ENCODE data around the gene CCDC187.

Gene CCDC187

GRCh38 chr9:136212345-136212950 lies 91.4 kb downstream of the CCDC187 start:
- in situ Hi-C loops (cut with HindIII; ENCODE audit: low sequenced_read_pairs), result no loop called here

DNA sequence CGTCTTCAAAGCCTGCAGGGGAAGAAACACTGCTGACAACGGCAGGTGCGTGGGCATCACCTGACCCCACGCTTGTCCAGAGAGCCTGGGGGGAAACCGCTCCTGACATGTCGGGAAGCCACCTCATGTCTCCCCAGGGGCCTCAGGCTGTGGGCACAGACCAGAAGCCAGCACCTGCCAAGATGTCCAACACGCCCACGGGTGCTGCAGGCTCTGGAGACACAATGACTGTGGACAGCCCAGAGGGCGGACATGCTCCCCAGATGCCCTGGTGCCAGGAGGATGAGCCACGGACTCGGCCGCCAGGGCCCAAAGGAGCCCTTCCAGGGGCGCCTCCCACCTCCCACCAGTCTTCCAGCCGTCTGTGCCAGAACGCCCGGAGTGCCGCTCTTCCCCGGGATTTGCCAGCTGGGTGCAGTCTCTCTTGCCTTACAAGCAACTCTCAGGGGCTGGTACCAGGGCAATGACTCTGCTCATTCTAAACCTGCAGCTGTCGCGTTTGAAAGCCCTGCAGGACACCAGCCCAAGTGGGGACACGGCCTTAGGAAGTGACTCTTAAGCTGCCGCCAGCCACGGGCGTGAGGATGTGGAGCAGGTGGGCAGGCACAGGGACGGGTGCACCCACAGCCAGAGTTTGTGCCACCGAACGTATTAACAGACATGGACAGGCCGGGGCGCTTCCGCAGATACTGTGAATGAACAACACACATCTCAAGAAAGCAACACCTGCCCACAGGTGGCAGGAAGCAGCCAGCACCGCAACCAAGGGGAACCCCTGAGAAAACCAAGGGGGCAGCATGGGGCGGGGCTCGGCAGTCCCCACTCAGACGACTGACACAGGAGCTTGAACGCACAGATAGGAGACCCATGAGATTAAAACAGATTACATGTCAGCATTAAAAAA lies 92.2 kb downstream of the CCDC187 start:
- in situ Hi-C loops (cut with HindIII; ENCODE audit: low sequenced_read_pairs), result no loop called here

GRCh38 chr9:136211006-136211405 lies 92.9 kb downstream of the CCDC187 start:
- in situ Hi-C loops (cut with HindIII; ENCODE audit: low sequenced_read_pairs), result no loop called here

GRCh38 chr9:136210276-136210675 lies 93.6 kb downstream of the CCDC187 start:
- in situ Hi-C loops (cut with HindIII; ENCODE audit: low sequenced_read_pairs), result no loop called here

DNA sequence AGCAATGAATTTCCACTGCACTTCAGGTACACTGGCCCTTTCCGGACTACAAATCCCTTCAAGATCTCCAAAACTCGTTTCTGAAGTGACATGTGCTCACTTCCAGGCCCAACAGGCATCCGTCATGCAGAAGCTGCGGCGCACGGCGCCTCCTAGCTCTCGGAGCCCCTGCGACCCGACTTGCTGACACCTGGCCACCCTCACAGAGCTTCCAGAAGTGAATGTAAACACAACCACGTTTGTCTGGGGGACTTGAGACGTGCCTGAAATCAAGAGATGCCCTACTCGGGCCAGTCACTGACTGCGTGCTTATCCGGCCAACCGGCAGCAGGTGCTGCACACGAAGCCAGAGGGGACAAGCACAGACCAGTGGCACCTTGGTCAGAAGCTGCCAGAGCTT lies 94.1 kb downstream of the CCDC187 start:
- in situ Hi-C loops (cut with HindIII; ENCODE audit: low sequenced_read_pairs), result no loop called here

- in situ Hi-C loops (cut with HindIII; ENCODE audit: low sequenced_read_pairs), result no loop called here
Observed at GRCh38 chr9:136209232-136209631, 94.7 kb downstream of the CCDC187 start.

GRCh38 chr9:136208675-136209074 lies 95.2 kb downstream of the CCDC187 start:
- in situ Hi-C loops (cut with HindIII; ENCODE audit: low sequenced_read_pairs), result no loop called here

GRCh38 chr9:136207616-136208015 lies 96.3 kb downstream of the CCDC187 start:
- in situ Hi-C loops (cut with HindIII; ENCODE audit: low sequenced_read_pairs), result no loop called here

DNA sequence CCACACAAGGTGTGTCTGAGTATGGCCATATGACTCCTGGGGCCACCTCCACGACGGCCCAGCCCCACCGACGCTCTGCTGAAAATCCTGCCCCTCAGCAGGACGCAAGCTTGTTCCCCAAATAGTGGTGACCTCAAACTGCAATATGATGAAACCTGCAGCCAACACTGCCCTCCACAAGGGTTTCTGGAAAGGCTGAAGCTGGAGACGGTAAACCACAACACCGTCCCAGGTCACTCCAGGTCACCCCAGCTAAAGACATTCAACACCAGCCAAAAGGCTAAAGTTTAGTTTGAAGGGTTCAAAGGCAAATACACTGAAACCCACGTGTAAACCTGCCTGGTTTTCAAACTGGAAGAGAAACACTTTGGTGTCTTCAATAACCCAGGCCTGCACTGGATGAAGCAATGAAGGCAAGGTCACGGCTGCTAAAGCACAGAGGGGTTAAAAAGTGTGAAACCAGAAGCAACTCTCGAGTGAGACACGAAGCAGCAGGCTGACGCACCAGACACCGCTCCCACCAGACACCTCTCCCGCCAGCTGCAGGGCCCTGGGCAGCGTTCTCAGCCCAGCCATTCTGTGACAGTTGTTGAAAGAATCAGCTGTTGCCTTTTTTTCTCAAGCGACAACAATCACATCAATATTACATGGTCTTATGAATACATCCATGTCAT lies 97.2 kb downstream of the CCDC187 start:
- in situ Hi-C loops (cut with HindIII; ENCODE audit: low sequenced_read_pairs), result no loop called here

- in situ Hi-C loops (cut with HindIII; ENCODE audit: low sequenced_read_pairs), result no loop called here
Observed at GRCh38 chr9:136205707-136205992, 98.2 kb downstream of the CCDC187 start.

- in situ Hi-C loops (cut with HindIII; ENCODE audit: low sequenced_read_pairs), result no loop called here
Observed at GRCh38 chr9:136204838-136205706, 98.8 kb downstream of the CCDC187 start, which contains the start of gene LHX3. Gene LHX3 (minus strand): TSS chr9:136205128. CDS start chr9:136205012, 116 bp downstream.

DNA sequence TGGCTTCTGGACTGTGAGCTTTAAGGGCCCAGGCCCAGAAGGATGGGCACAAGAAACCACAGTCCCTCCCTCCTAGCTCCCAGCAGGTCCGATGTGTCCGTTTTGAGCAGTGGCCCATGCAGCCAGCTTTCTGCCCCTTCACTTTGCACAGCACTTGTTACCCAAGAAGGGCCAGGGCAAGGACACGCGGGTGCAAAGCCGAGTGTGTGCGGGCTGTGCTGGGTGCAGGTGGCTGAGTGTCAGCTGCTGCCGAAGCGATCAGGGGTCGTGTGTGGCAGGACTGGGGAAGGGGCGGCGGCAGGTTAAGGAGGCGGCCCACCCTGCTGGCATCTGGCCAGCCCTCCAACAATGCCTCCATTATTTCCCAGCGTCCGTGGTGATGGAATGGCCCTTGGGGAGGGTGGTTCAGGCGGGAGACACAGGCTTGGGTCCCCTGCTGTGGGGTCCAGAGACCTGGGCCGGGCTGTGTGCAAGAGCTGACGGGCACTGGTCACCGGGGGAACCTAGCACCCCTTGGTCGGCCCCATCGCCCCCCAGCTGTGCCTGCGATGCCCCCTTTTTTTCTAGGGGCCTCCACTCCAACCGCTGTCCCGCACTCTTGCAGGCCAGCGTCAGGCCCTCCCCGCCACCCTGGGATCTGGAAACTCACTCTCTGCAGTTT lies 99.6 kb downstream of the CCDC187 start:
- in situ Hi-C loops (cut with HindIII; ENCODE audit: low sequenced_read_pairs), result no loop called here

DNA sequence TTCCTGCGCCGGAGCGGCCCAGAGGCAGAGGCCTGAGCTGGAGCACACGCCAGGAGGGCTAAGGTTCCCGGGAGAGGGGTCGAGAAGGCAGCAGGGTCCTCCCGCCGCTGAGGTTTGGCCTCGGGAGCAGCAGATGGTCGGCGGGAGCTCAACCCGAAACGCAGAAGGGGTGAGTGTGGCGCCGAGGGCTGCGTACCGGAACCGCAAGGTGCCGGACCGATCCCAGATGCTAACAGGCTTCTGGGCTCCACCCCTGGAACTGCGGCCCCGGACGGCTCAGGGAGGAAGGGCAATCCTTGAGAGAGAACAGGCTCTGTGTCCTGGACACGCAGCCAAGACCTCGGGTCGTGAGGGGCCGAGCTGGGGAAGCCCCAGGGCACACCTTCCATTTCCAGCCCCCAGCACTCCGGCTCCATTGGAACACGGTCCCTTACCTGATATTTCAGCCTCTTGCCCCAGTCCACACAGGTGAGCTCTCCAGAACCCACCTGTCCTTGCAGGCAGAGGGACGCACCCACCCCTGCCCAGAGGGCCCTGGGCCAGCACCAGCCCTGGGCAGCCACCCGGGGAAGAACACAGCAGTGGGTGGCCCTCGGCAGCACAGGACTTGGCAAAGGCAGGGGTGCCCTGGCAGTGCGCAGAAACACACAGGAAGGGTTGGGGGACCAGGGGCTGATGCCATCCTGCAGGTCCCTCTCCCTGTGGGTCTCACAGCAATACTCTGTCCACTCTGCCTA lies 100.3 kb downstream of the CCDC187 start:
- in situ Hi-C loops (cut with HindIII; ENCODE audit: low sequenced_read_pairs), result no loop called here

DNA sequence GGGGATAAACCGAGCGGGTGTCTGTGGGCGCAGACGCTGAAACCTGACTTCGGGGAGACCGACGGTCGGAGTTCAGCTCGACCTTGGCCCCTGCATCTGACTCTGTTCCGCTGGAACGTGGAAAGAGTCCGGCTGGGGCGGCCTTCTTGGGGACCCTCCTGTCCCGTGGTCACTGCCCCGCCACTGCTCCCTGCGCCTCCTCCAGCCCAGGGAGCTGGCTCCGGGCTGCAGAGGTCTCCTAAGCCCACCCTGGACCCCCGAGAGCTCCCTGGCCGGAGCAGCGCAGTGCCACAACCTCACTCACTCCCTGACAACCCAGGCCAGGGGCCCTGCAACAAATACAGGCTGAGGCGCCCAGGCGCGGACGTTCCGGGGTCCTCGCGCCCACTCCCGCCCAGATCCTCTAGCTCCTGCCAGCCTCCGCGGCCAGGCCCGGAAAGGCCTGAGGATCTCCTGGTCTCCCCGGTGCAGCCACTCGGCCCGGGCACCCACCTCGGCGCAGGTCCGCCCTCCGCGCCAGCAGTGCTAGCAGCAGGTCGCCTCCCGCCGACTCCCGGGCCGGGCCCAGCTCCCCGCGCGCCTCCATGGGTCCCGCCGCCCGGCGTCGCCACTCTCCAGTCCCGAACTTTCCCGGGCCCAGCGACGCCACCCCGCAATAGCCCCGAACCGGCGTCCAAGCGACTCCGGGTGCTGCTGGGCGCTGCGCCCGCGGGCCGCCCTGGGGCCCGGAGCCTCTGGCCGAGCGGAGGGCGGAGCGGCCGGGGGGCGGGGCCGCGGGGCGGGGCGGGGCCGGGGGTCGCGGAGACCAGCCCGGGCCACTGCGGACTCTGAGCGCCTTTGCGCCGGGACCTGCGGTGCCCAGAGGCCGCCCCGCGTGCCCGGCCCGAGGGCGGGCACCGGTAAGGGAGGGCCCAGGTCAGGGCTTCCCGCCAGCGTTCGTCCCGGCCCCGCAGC lies 101.2 kb downstream of the CCDC187 start:
- in situ Hi-C loops (cut with HindIII; ENCODE audit: low sequenced_read_pairs), result no loop called here

- in situ Hi-C loops (cut with HindIII; ENCODE audit: low sequenced_read_pairs), result no loop called here
Observed at GRCh38 chr9:136201609-136202453, 102.1 kb downstream of the CCDC187 start.

DNA sequence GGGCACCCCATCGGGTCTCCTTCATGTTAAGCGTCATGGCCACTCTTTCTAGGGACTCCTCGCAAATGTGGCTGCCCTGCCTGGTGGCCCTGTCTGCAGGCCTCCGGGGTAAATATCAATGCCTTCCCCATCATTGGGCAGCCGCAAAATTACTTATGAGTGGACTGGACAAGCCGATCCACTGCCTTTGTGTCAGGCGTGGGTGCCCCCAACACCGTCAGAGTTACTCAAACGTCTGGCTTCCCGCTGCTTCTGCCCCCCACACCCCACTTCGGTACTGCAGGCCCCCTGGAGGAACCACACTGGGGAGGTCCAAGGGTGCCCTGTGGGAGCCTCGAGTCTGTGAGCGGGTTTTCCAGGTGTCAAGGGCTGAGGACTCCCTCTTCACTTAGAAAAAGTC lies 102.7 kb downstream of the CCDC187 start:
- in situ Hi-C loops (cut with HindIII; ENCODE audit: low sequenced_read_pairs), result no loop called here

- in situ Hi-C loops (cut with HindIII; ENCODE audit: low sequenced_read_pairs), result no loop called here
Observed at GRCh38 chr9:136200424-136200823, 103.5 kb downstream of the CCDC187 start.

Measured in DLD1 (cell line).